ENCODE measurements around the gene DVL1.

- TF ChIP-seq, protein P1, sequence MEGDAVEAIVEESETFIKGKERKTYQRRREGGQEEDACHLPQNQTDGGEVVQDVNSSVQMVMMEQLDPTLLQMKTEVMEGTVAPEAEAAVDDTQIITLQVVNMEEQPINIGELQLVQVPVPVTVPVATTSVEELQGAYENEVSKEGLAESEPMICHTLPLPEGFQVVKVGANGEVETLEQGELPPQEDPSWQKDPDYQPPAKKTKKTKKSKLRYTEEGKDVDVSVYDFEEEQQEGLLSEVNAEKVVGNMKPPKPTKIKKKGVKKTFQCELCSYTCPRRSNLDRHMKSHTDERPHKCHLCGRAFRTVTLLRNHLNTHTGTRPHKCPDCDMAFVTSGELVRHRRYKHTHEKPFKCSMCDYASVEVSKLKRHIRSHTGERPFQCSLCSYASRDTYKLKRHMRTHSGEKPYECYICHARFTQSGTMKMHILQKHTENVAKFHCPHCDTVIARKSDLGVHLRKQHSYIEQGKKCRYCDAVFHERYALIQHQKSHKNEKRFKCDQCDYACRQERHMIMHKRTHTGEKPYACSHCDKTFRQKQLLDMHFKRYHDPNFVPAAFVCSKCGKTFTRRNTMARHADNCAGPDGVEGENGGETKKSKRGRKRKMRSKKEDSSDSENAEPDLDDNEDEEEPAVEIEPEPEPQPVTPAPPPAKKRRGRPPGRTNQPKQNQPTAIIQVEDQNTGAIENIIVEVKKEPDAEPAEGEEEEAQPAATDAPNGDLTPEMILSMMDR (IDR thresholded peaks at IDR 0.05), result no peak
- TF ChIP-seq POLR2A (IDR thresholded peaks at IDR 0.05), result no peak
- no peak for TF ChIP-seq EP300 (IDR thresholded peaks at IDR 0.05)
Measured at GRCh38 chr1:1359664-1360468, 10.6 kb upstream of the DVL1 start.
